Skeletal muscle tissue (tissue), 4 donors: Measurements from ENCODE around the gene PPP1R36. TPM values are rescaled to one million over a fixed set of nuclear protein-coding genes. Genes with fewer than 3 reads are reported as not detected.

Experiments used
- H3K27ac ChIP-seq: one replicate; pipeline ENCODE4 v1.7.0; 2013; ENCODE audit warnings: mild to moderate bottlenecking, low read depth, low read length, inconsistent platforms
- H3K27me3 ChIP-seq, 3 donors: one replicate each; pipeline ENCODE4 v1.7.0; 2013; ENCODE audit warnings: low read length in 3 of 3; ENCODE audit not compliant: control insufficient read depth in 3 of 3, insufficient read depth in 3 of 3
- H3K36me3 ChIP-seq, 3 donors: one replicate each; pipeline ENCODE4 v1.7.0; 2013; ENCODE audit warnings: low read length in 3 of 3; ENCODE audit not compliant: control insufficient read depth in 3 of 3, insufficient read depth in 3 of 3
- H3K4me1 ChIP-seq, 3 donors: one replicate each; pipeline ENCODE4 v1.7.0; 2013; ENCODE audit warnings: low read length in 3 of 3, mild to moderate bottlenecking in 3 of 3; ENCODE audit not compliant: control insufficient read depth in 3 of 3, insufficient read depth in 3 of 3
- H3K4me3 ChIP-seq, 3 donors: one replicate each; pipeline ENCODE4 v1.7.0; 2013; ENCODE audit warnings: low read length in 3 of 3
- H3K9ac ChIP-seq, 3 donors: one replicate each; pipeline ENCODE4 v1.7.0; 2013; ENCODE audit warnings: low read length in 3 of 3, mild to moderate bottlenecking in 3 of 3, moderate library complexity in 2 of 3, low read depth in 1 of 3
- H3K9me3 ChIP-seq, 3 donors: one replicate each; pipeline ENCODE4 v1.7.0; 2013; ENCODE audit warnings: low read length in 3 of 3; ENCODE audit not compliant: control insufficient read depth in 3 of 3
- total RNA-seq: library from RNA; depleted of rRNA; stranded (reverse); fragments of >200 nt; gene quantifications from one replicate; pipeline ENCODE4 v1.2.3, GENCODE V29; 2014
- donor health status: Osteomylitis.

Gene PPP1R36
- total RNA-seq, 1 donor from 2014 or later: 0.52 TPM

DNA sequence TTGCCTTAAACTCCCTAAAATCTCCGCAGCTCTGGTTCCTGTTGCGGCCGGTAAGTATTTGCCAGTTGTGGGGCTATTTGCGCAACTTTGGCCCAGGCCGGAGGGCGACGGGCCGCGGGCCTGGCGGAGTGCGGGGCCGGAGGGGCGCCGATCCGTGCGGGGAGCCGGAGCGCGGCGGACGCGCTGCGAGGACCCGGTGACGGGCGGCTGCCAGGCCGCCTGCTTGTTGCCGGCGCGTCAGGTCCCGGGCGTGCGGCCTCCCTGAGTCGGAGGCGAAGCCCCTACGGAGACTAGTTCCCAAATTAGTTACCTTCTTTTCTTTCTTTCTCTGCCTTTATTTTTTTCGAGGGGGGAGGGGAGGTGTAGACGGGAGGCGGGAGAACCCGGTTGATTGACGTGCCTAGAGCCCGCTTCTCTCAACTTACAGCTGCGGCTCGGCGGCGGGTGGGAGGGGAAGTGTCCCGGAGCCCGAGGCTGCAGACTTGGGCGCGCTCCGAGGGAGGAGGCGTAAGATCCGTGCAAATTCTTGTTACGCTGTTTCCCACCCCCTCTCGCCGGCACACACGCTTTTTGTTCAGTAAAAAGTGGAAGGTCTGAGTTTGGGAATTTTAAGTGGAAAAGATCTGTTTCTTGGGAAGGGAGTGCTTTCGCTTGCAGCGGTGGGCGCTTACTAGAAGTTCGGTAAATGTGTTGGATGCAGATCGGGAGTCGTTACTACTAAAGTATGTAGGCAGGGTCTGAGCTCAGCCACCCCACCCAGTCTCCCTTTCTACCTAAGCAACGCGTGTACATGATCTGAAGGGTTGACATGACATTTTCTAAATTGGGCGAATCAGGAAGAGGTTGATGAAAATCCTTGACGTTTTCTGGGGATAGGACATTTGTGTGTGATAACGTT is 44.6 kb upstream of the PPP1R36 start:
- Histone ChIP-seq H3K9ac (peak overlapping the region; percentile 96 to 99 (median 99)), H3K4me3 (peak overlapping the region; percentile 93 to 95 (median 95)), H3K4me1 (peaks cover 30 to 65% (median 47%) of the 10 kb centered on the region in 3 donors), H3K36me3 (no peaks in the 10 kb centered on the region), H3K9me3 (no peaks in the 10 kb centered on the region), H3K27me3 (no peaks in the 10 kb centered on the region), H3K27ac (peak overlapping the region; percentile 99)

GRCh38 chr14:64506721-64507120 is 43.0 kb upstream of the PPP1R36 start:
- peak overlapping the region in 1 of 3 donors; percentile 3 for H3K4me3 ChIP-seq
- no peaks in the 10 kb centered on the region for H3K9me3 ChIP-seq
- peak overlapping the region in 1 of 3 donors; percentile 46 for H3K9ac ChIP-seq
- no peaks in the 10 kb centered on the region for H3K36me3 ChIP-seq
- peaks cover 31 to 66% (median 52%) of the 10 kb centered on the region in 3 donors for H3K4me1 ChIP-seq
- no peaks in the 10 kb centered on the region for H3K27me3 ChIP-seq
- H3K27ac ChIP-seq: peak overlapping the region; percentile 99

- no peaks in the 10 kb centered on the region for H3K27me3 ChIP-seq
- no peak overlapping the region for H3K4me3 ChIP-seq
- no peak overlapping the region for H3K9ac ChIP-seq
- peaks cover 22 to 62% (median 47%) of the 10 kb centered on the region in 3 donors for H3K4me1 ChIP-seq
- H3K36me3 ChIP-seq: no peaks in the 10 kb centered on the region
- no peaks in the 10 kb centered on the region for H3K9me3 ChIP-seq
- peak overlapping the region; percentile 16 for H3K27ac ChIP-seq
Measured at GRCh38 chr14:64507376-64508156, 42.2 kb upstream of the PPP1R36 start.

GRCh38 chr14:64508215-64508776 is 41.5 kb upstream of the PPP1R36 start:
- Histone ChIP-seq H3K27me3 (no peaks in the 10 kb centered on the region), H3K4me1 (peaks cover 25 to 63% (median 49%) of the 10 kb centered on the region in 3 donors), H3K27ac (peak overlapping the region; percentile 16), H3K9ac (no peak overlapping the region), H3K9me3 (no peaks in the 10 kb centered on the region), H3K36me3 (no peaks in the 10 kb centered on the region), H3K4me3 (no peak overlapping the region)

DNA sequence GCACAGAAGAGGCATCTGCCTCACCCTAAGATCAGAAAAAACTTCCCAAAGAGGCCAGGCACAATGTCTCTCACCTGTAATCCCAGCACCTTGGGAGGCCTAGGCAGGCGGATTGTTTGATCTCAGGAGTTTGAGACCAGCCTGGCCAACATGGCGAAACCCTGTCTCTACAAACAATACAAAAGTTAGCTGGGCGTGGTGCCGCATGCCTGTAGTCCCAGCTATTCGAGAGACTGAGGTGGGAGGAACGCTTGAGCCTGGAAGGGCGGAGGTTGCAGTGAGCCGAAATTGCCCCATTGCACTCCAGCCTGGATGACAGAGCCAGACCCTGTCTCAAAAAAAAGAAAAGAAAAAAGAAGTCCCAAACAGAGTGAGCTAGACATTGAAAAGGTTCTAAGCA is 40.7 kb upstream of the PPP1R36 start:
- H3K27ac ChIP-seq: no peak overlapping the region

DNA sequence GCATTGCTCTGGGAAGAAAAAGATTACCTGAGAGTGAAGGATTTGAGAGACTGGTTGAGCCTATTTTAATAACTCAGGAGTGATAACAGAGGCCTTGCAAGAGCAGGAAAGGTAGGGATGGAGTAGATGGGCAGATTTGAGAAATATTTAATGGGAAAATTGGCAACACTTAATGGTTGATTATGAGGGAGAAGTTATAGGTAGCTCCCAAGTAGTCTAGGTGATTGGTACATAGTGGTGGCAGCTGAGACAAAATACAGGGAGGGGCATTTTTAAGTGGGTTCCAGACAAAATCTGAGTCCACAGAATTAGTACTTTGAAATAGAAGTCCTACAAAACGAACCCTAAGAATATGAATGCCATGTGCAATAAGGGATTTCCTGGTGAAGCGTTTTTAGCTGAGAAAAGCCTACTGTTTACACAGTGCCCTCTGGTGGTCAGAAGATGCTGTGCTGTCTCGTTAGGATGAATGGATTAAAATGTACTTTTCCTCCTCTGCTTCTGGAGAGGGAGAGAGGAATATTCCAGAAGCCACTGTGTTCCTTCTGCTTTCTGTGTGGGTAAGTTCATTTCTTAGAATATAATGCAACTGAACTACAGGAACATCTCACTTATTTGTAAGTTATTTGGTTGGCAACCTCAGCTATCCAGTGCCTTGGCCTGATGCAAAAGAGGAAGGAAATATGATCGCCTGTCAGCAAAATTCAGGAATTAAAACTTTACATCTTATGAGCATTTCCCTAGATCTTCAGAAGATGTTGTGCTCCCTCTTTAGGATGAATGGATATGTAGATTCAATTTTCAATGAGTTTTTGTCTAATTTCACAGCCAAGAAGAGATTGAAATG is 38.7 kb upstream of the PPP1R36 start:
- peak overlapping the region in 1 of 3 donors; percentile 11 for H3K9ac ChIP-seq
- peaks cover 23 to 50% (median 43%) of the 10 kb centered on the region in 3 donors for H3K4me1 ChIP-seq
- no peaks in the 10 kb centered on the region for H3K36me3 ChIP-seq
- no peaks in the 10 kb centered on the region for H3K9me3 ChIP-seq
- no peaks in the 10 kb centered on the region for H3K27me3 ChIP-seq
- H3K27ac ChIP-seq: peak overlapping the region; percentile 28
- no peak overlapping the region for H3K4me3 ChIP-seq

More for the DNA sequence above, 40.7 kb upstream of the PPP1R36 start:
- peaks cover 25 to 59% (median 49%) of the 10 kb centered on the region in 3 donors for H3K4me1 ChIP-seq
- H3K36me3 ChIP-seq: no peaks in the 10 kb centered on the region
- H3K27me3 ChIP-seq: no peaks in the 10 kb centered on the region
- H3K9ac ChIP-seq: no peak overlapping the region
- H3K4me3 ChIP-seq: no peak overlapping the region
- no peaks in the 10 kb centered on the region for H3K9me3 ChIP-seq

GRCh38 chr14:64513271-64513670 is 36.5 kb upstream of the PPP1R36 start:
- H3K27ac ChIP-seq: no peak overlapping the region
- H3K9me3 ChIP-seq: no peaks in the 10 kb centered on the region
- no peaks in the 10 kb centered on the region for H3K27me3 ChIP-seq
- H3K4me3 ChIP-seq: no peak overlapping the region
- peaks cover 17 to 37% (median 36%) of the 10 kb centered on the region in 3 donors for H3K4me1 ChIP-seq
- no peaks in the 10 kb centered on the region for H3K36me3 ChIP-seq
- no peak overlapping the region for H3K9ac ChIP-seq

DNA sequence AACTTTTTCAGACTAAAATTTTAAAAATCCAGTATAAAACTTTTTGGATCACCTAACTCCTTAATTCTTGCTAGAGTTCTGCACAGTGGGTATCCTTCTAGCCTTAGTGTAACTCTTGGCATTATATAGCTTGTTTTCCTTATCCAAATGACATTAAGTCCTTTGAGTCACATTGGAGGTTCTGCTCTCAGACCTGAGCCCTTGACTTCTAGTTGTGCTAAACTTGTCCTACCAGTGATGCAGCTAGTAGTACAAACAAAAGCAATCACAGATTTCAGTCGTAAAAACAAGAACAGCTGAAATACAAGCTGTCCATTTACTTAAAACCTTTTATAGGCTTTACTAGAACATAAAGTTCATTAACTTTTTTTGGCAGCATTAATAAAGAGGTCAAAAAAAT is 34.7 kb upstream of the PPP1R36 start:
- Histone ChIP-seq H3K36me3 (no peaks in the 10 kb centered on the region), H3K27ac (no peak overlapping the region), H3K27me3 (no peaks in the 10 kb centered on the region), H3K9me3 (no peaks in the 10 kb centered on the region), H3K4me1 (peaks cover 16 to 32% (median 31%) of the 10 kb centered on the region in 3 donors), H3K4me3 (no peak overlapping the region), H3K9ac (no peak overlapping the region)

DNA sequence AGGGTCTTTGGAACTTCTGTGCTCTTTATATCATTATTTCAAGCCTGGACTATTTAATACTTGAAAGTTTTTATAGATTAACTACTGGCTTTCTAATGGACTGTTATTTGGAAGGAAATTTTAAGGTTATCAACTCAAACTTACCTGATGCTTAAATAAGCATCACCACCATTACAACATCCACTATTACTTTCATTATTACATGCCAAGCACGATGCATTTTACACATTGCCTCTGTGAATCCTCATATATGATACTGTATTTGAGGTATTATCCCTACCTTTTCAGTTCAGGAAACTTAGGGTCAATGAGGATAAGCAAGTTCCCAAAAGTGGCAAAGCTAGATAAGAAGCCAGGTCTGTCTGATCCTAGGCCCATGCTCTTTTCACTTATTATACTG is 32.8 kb upstream of the PPP1R36 start:
- no peak overlapping the region for H3K9ac ChIP-seq
- no peak overlapping the region for H3K4me3 ChIP-seq
- no peaks in the 10 kb centered on the region for H3K9me3 ChIP-seq
- H3K27ac ChIP-seq: no peak overlapping the region
- peaks cover 9 to 18% (median 17%) of the 10 kb centered on the region in 3 donors for H3K4me1 ChIP-seq
- H3K27me3 ChIP-seq: no peaks in the 10 kb centered on the region
- peaks cover 0 to 6% (median 2%) of the 10 kb centered on the region in 3 donors for H3K36me3 ChIP-seq
